Measurements from ENCODE around the gene SLC25A2.

SLC25A2 gene

GRCh38 chr5:141298376-141298775 lies 5.5 kb downstream of the SLC25A2 start:
- no peak for TF ChIP-seq CTCF (IDR thresholded peaks at IDR 0.05; ENCODE audit: low read depth, low read length)
- no peak for DNase-seq (ENCODE audit: extremely low read depth, low read depth)

- TF ChIP-seq CTCF (IDR thresholded peaks at IDR 0.05; ENCODE audit: low read depth, low read length): no peak
- DNase-seq (ENCODE audit: extremely low read depth, low read depth): no peak
Measured at GRCh38 chr5:141272906-141273305, 30.9 kb downstream of the SLC25A2 start.

- DNase-seq (ENCODE audit: extremely low read depth, low read depth): no peak
- no peak for TF ChIP-seq CTCF (IDR thresholded peaks at IDR 0.05; ENCODE audit: low read depth, low read length)
Measured at GRCh38 chr5:141269195-141269594, 34.7 kb downstream of the SLC25A2 start.

- no peak for TF ChIP-seq CTCF (IDR thresholded peaks at IDR 0.05; ENCODE audit: low read depth, low read length)
- no peak for DNase-seq (ENCODE audit: extremely low read depth, low read depth)
Measured at GRCh38 chr5:141261238-141261546, 42.7 kb downstream of the SLC25A2 start.

- no peak for DNase-seq (ENCODE audit: extremely low read depth, low read depth)
- no peak for TF ChIP-seq CTCF (IDR thresholded peaks at IDR 0.05; ENCODE audit: low read depth, low read length)
Measured at GRCh38 chr5:141260458-141261237, 43.2 kb downstream of the SLC25A2 start.

GRCh38 chr5:141258948-141259347 lies 44.9 kb downstream of the SLC25A2 start:
- DNase-seq (ENCODE audit: extremely low read depth, low read depth): no peak
- no peak for TF ChIP-seq CTCF (IDR thresholded peaks at IDR 0.05; ENCODE audit: low read depth, low read length)

GRCh38 chr5:141258464-141258863 lies 45.4 kb downstream of the SLC25A2 start:
- DNase-seq (ENCODE audit: extremely low read depth, low read depth): no peak
- TF ChIP-seq CTCF (IDR thresholded peaks at IDR 0.05; ENCODE audit: low read depth, low read length): no peak
